HG03378 (cell line): ENCODE data around the gene AK5.

Experiments
- ATAC-seq: cut with Tn5 transposase; IDR thresholded peaks from one replicate; pipeline ENCODE4 v1.9.1; 2021; ENCODE audit warnings: mild to moderate bottlenecking, moderate library complexity; ENCODE audit not compliant: unreplicated experiment

The AK5 gene

DNA sequence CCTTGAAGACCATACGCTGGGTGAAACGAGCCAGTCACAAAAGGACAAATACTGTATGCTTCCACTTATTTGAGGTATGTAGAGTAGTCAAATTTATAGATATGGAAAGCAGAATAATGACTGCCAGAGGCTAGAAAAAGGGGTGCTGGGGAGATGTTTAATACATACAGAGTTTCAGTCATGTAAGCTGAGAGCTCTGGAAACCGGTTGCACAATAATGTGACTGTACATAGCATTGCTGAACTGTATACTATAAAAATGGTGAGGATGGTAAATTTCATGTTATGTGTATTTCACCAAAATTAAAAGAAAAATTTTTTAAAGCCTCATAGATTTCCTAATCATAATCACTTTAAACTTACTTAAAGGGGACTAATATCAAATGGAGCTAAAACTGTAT, 289.8 kb downstream of the AK5 start:
- no peak for ATAC-seq

DNA sequence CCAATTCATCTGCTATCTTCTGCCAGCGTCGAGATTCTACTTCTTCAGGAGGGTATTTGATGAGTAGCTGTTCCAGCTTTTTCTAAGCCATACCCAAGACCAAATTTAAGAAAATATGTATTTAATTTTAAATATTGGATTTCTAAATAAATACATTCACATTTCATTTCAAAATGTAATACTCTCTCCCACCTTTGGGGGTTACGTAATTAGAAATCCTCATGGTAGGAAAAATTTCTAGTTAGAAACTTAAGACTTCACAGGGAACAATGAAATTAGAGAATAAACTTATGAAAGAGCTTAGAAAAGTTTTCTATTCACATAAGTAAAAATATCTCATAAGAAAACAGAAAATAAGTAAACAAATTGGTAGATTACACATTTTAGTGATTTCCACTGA, 297.7 kb downstream of the AK5 start:
- no peak for ATAC-seq

GRCh38 chr1:77582905-77583304, 301.1 kb downstream of the AK5 start:
- no peak for ATAC-seq

GRCh38 chr1:77583483-77583882, 301.7 kb downstream of the AK5 start:
- no peak for ATAC-seq

DNA sequence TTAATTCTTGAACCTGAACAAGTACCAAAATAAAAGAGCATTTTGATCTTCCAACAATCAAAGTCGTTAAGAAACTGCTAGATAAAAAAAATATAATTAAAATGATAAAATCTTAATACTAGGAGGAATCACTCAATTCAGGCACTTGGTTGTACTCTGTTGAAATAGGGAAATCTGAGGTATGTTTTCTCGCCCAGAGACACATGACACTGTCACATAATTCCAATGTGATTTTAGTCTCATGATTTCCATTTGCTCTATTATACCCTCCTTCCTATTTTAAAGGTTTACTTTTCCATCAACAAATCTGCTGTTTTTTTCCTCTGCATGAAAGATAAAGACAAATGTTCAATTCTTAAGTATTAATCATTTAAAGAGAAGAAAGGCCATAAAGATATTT, 303.1 kb downstream of the AK5 start:
- ATAC-seq = no peak

DNA sequence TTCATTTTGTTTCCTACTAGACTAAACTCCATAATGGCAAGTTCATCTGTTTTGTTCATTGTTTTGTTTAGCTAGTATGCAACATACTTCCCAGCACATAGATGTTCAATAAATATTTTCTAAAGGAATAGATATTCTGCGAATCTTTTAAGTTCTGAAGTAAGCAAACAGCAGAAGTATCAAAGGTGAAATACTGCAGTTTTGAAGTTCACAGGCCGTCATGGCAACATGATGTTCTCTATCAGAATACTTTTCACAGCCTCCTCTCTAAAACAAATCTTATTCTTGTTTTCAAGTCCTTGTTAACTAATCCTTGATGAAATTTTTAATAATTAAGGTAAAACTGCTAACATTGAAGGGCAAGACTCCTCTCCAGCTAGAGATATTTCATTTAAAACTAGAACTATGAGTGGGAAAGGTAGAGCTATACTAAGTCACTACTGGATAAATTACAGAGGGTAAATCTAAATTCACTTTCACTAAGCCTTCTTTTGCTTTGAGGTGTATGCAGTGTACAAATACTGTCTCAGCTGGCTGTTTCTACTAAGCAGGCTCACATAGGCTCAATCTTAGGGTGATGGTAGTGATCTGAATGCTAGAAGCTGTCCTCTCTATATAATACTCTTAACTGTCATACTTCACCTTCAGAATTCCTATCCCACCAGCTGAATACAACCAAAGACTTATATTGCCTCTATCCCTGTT, 303.9 kb downstream of the AK5 start:
- ATAC-seq = no peak

GRCh38 chr1:77589231-77589630, 307.4 kb downstream of the AK5 start:
- no peak for ATAC-seq

GRCh38 chr1:77590651-77591050, 308.8 kb downstream of the AK5 start:
- ATAC-seq = no peak

GRCh38 chr1:77592906-77593305, 311.1 kb downstream of the AK5 start:
- no peak for ATAC-seq

GRCh38 chr1:77594366-77595112, 312.7 kb downstream of the AK5 start:
- ATAC-seq = peak; percentile 89

- ATAC-seq = no peak
Measured at GRCh38 chr1:77597310-77597709, 315.5 kb downstream of the AK5 start.

- no peak for ATAC-seq
Measured at GRCh38 chr1:77605246-77606026, 323.6 kb downstream of the AK5 start.

- ATAC-seq = no peak
Measured at GRCh38 chr1:77608893-77609292, 327.1 kb downstream of the AK5 start.
